GM21737 (cell line): Measurements from ENCODE around the gene GPI.
"Not testable (repeated sequence)": the region's sequence is repeated elsewhere in the genome, so short reads cannot be mapped to it uniquely, and the experiment has no call there.

ENCODE experiments used
- ATAC-seq: cut with Tn5 transposase; IDR thresholded peaks from one replicate; pipeline ENCODE4 v1.9.1; 2021; ENCODE audit warnings: mild to moderate bottlenecking, moderate library complexity; ENCODE audit not compliant: unreplicated experiment

GPI gene

GRCh38 chr19:34364830-34365462 is at the start of gene GPI:
Gene GPI, plus strand, starts transcription at chr19:34365196. Its CDS starts 71 bp downstream, at chr19:34365267.
- ATAC-seq: peak; percentile 63

- ATAC-seq: no peak
Observed at GRCh38 chr19:34316247-34316646, 48.7 kb upstream of the GPI start.

GRCh38 chr19:34316741-34317301 is 48.2 kb upstream of the GPI start:
- ATAC-seq: no peak

GRCh38 chr19:34317311-34317927 is 47.6 kb upstream of the GPI start:
- no peak for ATAC-seq

- no peak for ATAC-seq
Observed at GRCh38 chr19:34319230-34319585, 45.8 kb upstream of the GPI start.

GRCh38 chr19:34319785-34320184 is 45.2 kb upstream of the GPI start:
- no peak for ATAC-seq

GRCh38 chr19:34320277-34320676 is 44.7 kb upstream of the GPI start:
- no peak for ATAC-seq

GRCh38 chr19:34321735-34322134 is 43.3 kb upstream of the GPI start:
- ATAC-seq: no peak

GRCh38 chr19:34323433-34324204 is 41.4 kb upstream of the GPI start:
- ATAC-seq: no peak

GRCh38 chr19:34324320-34324719 is 40.7 kb upstream of the GPI start:
- ATAC-seq: no peak

- ATAC-seq: no peak
Observed at GRCh38 chr19:34325181-34325580, 39.8 kb upstream of the GPI start.

GRCh38 chr19:34325981-34326787 is 38.8 kb upstream of the GPI start:
- no peak for ATAC-seq

GRCh38 chr19:34327851-34328250 is 37.1 kb upstream of the GPI start:
- ATAC-seq: no peak

GRCh38 chr19:34328982-34329381 is 36.0 kb upstream of the GPI start:
- no peak for ATAC-seq

GRCh38 chr19:34330116-34330515 is 34.9 kb upstream of the GPI start:
- ATAC-seq: no peak

- not testable (repeated sequence) for ATAC-seq
Observed at GRCh38 chr19:34330596-34330995, 34.4 kb upstream of the GPI start.

- not testable (repeated sequence) for ATAC-seq
Observed at GRCh38 chr19:34331596-34331995, 33.4 kb upstream of the GPI start.

- no peak for ATAC-seq
Observed at GRCh38 chr19:34332027-34332760, 32.8 kb upstream of the GPI start.

GRCh38 chr19:34335914-34336313 is 29.1 kb upstream of the GPI start:
- ATAC-seq: no peak

- no peak for ATAC-seq
Observed at GRCh38 chr19:34336781-34337271, 28.2 kb upstream of the GPI start.
